ENCODE measurements around the gene ZNHIT1. TPM values are rescaled to one million over a fixed set of nuclear protein-coding genes. Genes with fewer than 3 reads are reported as not detected.

The ZNHIT1 gene
- total RNA-seq, 2 donors from 2014 or later: 65.3 to 69.6 TPM

GRCh38 chr7:101237206-101238067 lies 19.5 kb downstream of the ZNHIT1 start, which contains the start of gene CLDN15:
Gene CLDN15 (minus strand): TSS chr7:101237802. CDS start chr7:101237581, 221 bp downstream.
- Histone ChIP-seq H3K27me3 (no peaks in the 10 kb centered on the region), H3K4me3 (peak within 1 kb of the TSS; percentile 9 to 32), H3K9me3 (no peaks in the 10 kb centered on the region), H3K4me1 (peaks cover 0 to 58% of the 10 kb centered on the region in 2 donors), H3K27ac (peak within 1 kb of the TSS; percentile 83 to 86), H3K36me3 (peaks cover 18% of the 10 kb centered on the region)
- peak; percentile 90 for DNase-seq (ENCODE audit: low spot score)
- TF ChIP-seq CTCF (IDR thresholded peaks at IDR 0.05): no peak

- peak overlapping the region in 1 of 2 donors; percentile 32 for H3K4me3 ChIP-seq
- TF ChIP-seq CTCF (IDR thresholded peaks at IDR 0.05): no peak
- DNase-seq (ENCODE audit: low spot score): no peak
- H3K9me3 ChIP-seq: no peaks in the 10 kb centered on the region
- no peaks in the 10 kb centered on the region for H3K27me3 ChIP-seq
- H3K36me3 ChIP-seq: peaks cover 18% of the 10 kb centered on the region
- peaks cover 0 to 66% of the 10 kb centered on the region in 2 donors for H3K4me1 ChIP-seq
- H3K27ac ChIP-seq: peak overlapping the region; percentile 83 to 86
Measured at GRCh38 chr7:101238226-101239182, 20.5 kb downstream of the ZNHIT1 start.

- peaks cover 0 to 75% of the 10 kb centered on the region in 2 donors for H3K4me1 ChIP-seq
- H3K27me3 ChIP-seq: no peaks in the 10 kb centered on the region
- H3K9me3 ChIP-seq: no peaks in the 10 kb centered on the region
- peaks cover 18% of the 10 kb centered on the region for H3K36me3 ChIP-seq
- no peak overlapping the region for H3K4me3 ChIP-seq
- TF ChIP-seq CTCF (IDR thresholded peaks at IDR 0.05): no peak
- no peak for DNase-seq (ENCODE audit: low spot score)
- peak overlapping the region; percentile 83 to 86 for H3K27ac ChIP-seq
Measured at GRCh38 chr7:101239191-101239950, 21.4 kb downstream of the ZNHIT1 start.

DNA sequence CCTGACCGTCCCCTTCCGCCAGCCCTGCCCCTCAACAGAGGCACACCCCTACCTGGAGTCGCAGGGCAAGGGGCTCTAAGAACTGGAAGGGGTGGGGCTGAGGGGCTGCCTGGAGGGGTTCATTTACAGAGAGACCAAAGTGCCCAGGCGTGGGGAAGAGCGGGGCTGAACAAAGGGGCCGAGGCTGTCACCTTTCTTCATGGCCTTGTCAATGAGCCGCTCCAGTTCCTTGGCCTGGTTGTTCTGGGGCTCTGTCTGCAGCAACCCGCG lies 21.9 kb downstream of the ZNHIT1 start:
- peaks cover 0 to 75% of the 10 kb centered on the region in 2 donors for H3K4me1 ChIP-seq

More for the DNA sequence above, 21.9 kb downstream of the ZNHIT1 start:
- H3K36me3 ChIP-seq: peaks cover 18% of the 10 kb centered on the region
- H3K27me3 ChIP-seq: no peaks in the 10 kb centered on the region
- no peak for TF ChIP-seq CTCF (IDR thresholded peaks at IDR 0.05)
- peak overlapping the region; percentile 83 to 86 for H3K27ac ChIP-seq
- no peak overlapping the region for H3K4me3 ChIP-seq
- H3K9me3 ChIP-seq: no peaks in the 10 kb centered on the region
- no peak for DNase-seq (ENCODE audit: low spot score)

Data from right atrium auricular region (tissue), 2 donors.